Astrocyte of the cerebellum (primary cell): ENCODE results near the gene GRK5.
"Not testable (repeated sequence)": the region's sequence is repeated elsewhere in the genome, so short reads cannot be mapped to it uniquely, and the experiment has no call there.

Experiments
- DNase-seq: peaks from one replicate; pipeline ENCODE4 v3.0.0-alpha.2; 2011; ENCODE audit warnings: low read depth
- H3K4me3 ChIP-seq: 2 replicates; pipeline ENCODE4 v1.5.1; 2011; ENCODE audit warnings: mild to moderate bottlenecking, low read depth, low read length, moderate library complexity
- in situ Hi-C: cut with HindIII; loops from 2 replicates; pipeline ENCODE4 v1.10.0; 2017; ENCODE audit warnings: low sequenced_read_pairs
- TF ChIP-seq, protein P1 (sequence below): IDR thresholded peaks from 2 replicates; pipeline ENCODE4 v1.5.1; 2012; ENCODE audit warnings: low read length, low read depth, moderate library complexity, mild to moderate bottlenecking; ENCODE audit errors: missing control alignments

Gene GRK5

DNA sequence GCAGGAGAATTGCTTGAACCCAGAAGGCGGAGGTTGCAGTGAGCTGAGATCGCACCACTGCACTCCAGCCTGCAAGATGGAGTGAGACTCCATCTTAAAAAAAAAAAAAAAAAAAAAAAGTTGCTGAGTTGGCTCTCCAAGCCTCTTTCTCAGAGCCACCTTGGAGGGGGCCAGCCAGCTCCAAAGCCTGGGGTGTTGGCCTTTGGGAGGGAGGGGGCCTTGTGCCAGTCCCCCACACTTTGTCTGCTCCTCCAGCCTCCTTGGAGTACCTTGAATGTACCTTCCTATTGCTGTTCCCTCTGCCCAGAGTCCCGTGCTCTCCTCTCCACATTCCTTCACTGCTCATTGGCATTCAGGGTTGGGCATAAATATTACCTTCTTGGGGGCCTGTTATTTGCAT is 62.4 kb downstream of the GRK5 start:
- H3K4me3 ChIP-seq: no peak overlapping the region
- TF ChIP-seq, protein P1, sequence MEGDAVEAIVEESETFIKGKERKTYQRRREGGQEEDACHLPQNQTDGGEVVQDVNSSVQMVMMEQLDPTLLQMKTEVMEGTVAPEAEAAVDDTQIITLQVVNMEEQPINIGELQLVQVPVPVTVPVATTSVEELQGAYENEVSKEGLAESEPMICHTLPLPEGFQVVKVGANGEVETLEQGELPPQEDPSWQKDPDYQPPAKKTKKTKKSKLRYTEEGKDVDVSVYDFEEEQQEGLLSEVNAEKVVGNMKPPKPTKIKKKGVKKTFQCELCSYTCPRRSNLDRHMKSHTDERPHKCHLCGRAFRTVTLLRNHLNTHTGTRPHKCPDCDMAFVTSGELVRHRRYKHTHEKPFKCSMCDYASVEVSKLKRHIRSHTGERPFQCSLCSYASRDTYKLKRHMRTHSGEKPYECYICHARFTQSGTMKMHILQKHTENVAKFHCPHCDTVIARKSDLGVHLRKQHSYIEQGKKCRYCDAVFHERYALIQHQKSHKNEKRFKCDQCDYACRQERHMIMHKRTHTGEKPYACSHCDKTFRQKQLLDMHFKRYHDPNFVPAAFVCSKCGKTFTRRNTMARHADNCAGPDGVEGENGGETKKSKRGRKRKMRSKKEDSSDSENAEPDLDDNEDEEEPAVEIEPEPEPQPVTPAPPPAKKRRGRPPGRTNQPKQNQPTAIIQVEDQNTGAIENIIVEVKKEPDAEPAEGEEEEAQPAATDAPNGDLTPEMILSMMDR: no peak
- in situ Hi-C loops: loop anchor here (5.0 kb wide), 1 partner anchor 47 kb away; no protein-coding TSS in a partner anchor
- no peak for DNase-seq

- DNase-seq: no peak
- H3K4me3 ChIP-seq: no peak overlapping the region
- in situ Hi-C loops: loop anchor here (5.0 kb wide), 1 partner anchor 49 kb away; no protein-coding TSS in a partner anchor
- TF ChIP-seq, protein P1: no peak
Observed at GRCh38 chr10:119270762-119271366, 63.5 kb downstream of the GRK5 start.

GRCh38 chr10:119272338-119272734 is 65.0 kb downstream of the GRK5 start:
- in situ Hi-C loops: loop anchor here (5.0 kb wide), 1 partner anchor 50 kb away; no protein-coding TSS in a partner anchor
- not testable (repeated sequence) for H3K4me3 ChIP-seq, DNase-seq

DNA sequence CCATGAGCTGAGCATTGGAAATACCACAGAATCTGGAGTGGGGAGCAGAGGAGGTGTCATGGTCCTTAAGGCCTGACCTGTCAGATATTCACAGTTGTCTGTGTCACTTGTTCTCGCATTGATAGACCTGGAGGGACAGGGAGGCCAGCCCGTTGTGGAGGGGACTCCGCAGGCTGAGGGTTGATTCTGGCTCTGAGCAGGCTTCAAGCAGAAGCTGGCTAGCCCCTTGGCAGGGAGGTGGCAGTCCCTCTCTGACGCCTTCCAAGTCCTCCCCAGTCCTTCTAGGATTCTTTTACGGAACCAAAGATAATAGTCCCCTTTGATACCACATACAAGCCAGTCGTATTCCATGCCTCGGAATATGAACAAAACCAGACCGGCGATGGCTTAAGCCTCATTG is 65.4 kb downstream of the GRK5 start:
- in situ Hi-C loops: loop anchor here (5.0 kb wide), 1 partner anchor 50 kb away; no protein-coding TSS in a partner anchor
- DNase-seq: no peak
- TF ChIP-seq, protein P1: no peak
- H3K4me3 ChIP-seq: no peak overlapping the region

DNA sequence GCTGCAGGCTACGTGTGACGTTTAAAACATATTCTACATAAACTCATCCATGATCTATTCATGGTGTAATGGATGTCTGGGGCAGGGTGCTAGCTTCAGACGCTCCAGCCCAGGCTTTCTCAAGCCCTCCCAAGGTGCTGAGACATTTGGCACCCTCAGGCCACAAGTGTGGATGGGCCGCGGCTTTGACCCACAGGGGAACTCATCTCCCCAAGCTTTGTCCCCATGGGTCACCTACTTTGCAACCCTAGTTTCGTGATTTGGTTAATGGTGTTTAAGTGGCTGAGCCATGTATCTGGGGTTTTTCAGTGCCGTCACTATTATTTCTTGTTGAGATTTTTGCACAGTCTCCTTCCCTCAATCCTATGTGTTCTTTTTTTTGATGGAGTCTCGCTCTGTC is 66.0 kb downstream of the GRK5 start:
- DNase-seq: no peak
- in situ Hi-C loops: loop anchor here (5.0 kb wide), 1 partner anchor 51 kb away; no protein-coding TSS in a partner anchor
- TF ChIP-seq, protein P1: no peak
- H3K4me3 ChIP-seq: no peak overlapping the region

DNA sequence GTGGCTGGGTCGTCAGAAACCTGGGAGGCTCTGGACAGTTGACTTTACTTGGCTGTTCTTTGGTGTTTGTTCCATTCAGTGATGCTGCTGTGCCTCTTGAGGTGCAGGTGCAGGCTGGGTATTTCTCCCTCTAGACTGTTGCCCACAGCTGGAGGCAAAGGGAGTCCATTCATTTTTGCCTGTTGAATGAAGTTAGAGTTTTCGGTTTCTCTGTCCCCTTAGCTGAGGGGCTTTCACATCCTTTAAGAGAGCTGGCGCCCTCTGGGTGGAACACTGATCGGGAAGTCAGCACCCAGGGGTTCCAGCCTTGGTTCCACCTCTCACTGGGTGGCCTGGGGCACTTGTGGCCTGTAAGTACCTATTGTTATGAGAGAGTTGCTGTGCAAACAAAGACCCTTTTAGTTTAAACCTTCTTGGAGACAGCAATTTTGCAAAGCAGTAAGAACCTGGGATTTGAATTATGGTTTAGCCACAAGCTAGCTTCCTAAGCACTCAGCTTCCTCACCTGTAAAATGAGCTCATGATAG is 67.2 kb downstream of the GRK5 start:
- TF ChIP-seq, protein P1: no peak
- in situ Hi-C loops: loop anchor here (5.0 kb wide), 1 partner anchor 52 kb away; no protein-coding TSS in a partner anchor
- DNase-seq: no peak
- no peak overlapping the region for H3K4me3 ChIP-seq

DNA sequence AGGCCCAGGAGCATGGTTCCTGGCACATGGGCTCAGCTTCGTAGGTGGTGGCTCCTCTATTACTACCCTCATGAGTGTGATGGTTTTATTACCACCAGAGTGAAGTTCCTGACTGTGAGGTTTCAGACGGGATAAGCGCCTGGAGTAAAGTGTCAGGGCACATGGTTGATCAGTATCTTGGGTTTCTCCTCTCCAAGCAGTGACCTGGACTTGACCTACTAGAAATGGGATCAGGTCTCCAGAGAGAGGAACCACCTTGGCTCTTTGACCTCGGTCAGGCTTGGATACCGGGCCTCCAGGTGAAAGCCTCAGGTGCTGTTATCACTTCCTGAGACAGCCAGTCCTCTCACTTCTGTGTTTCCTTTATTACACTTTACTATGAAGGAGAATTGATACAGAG is 67.7 kb downstream of the GRK5 start:
- TF ChIP-seq, protein P1: no peak
- in situ Hi-C loops: no loop called here
- H3K4me3 ChIP-seq: no peak overlapping the region
- no peak for DNase-seq

GRCh38 chr10:119276194-119276593 is 68.8 kb downstream of the GRK5 start:
- H3K4me3 ChIP-seq, DNase-seq, in situ Hi-C loops: not testable (repeated sequence)
